Measurements from ENCODE around the gene AKR1C4. TPM values are rescaled to one million over a fixed set of nuclear protein-coding genes. Genes with fewer than 3 reads are reported as not detected.
"Not testable (repeated sequence)": the region's sequence is repeated elsewhere in the genome, so short reads cannot be mapped to it uniquely, and the experiment has no call there.

AKR1C4 gene
- polyA plus RNA-seq, 2 donors, result not detected

DNA sequence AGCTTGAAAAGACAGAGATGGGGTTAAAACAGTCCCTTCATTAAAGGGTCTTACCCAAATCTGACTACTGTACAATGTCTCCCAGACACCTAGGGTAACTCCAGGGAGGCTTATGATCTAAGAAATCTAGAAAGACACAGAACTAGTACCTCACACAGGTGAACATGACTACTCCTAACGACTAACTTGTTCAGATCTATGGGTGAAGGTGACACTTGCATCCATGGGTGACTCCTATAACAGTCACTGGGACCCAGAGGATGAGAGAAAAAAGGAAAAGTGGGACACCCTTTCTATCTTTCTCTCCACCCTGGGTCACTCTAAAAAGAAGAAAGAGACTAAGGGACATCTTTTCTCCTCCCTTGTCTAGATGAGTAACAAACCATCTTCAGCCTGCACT lies 30.9 kb upstream of the AKR1C4 start:
- no peak overlapping the region for H3K27ac ChIP-seq (ENCODE audit: low read depth in 2 of 2, low read length in 1 of 2)
- no peaks in the 10 kb centered on the region for H3K27me3 ChIP-seq (ENCODE audit: control insufficient read depth in 1 of 2, insufficient read depth in 2 of 2, low read length in 2 of 2)
- peaks cover 10 to 13% of the 10 kb centered on the region in 2 donors for H3K9me3 ChIP-seq (ENCODE audit: control insufficient read depth in 2 of 2, insufficient read depth in 1 of 2, low read depth in 1 of 2, low read length in 1 of 2)
- 6 to 19% methylated on average over 1 of the region's 1 CpG for WGBS, 2 donors
- no peaks in the 10 kb centered on the region for H3K4me1 ChIP-seq (ENCODE audit: control insufficient read depth in 2 of 2, insufficient read depth in 2 of 2, low read length in 1 of 2)
- no peak overlapping the region for H3K4me3 ChIP-seq (ENCODE audit: low read depth in 1 of 2, low read length in 2 of 2)
- no peaks in the 10 kb centered on the region for H3K36me3 ChIP-seq (ENCODE audit: control insufficient read depth in 2 of 2, insufficient read depth in 2 of 2, low read length in 1 of 2)

DNA sequence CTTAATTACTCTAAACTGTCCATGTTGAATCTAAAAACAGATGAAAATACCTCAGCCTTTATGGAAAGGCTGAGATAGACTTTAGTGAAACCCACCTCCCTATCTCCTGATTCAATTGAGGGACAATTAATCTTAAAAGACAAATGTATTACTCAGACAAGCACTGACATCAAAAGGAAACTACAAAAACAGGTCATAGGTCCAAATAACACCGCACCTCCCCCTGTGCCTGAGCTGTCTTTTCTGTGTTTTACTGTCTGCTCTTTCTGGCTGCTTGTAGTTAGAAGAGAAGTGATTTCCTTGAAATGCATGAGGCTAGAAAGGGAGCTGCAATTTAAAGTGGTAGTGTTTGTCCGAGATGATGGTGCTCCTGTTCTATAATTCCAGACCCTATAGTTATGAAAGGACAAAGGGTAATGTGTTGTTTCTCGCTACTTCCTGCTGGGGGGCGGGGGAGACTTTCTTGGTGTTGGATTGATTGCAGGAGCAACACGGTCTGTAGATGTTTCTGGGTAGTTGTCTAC lies 27.7 kb upstream of the AKR1C4 start:
- Histone ChIP-seq H3K27me3 (ENCODE audit: control insufficient read depth in 1 of 2, insufficient read depth in 2 of 2, low read length in 2 of 2) (no peaks in the 10 kb centered on the region), H3K4me3 (ENCODE audit: low read depth in 1 of 2, low read length in 2 of 2) (no peak overlapping the region), H3K4me1 (ENCODE audit: control insufficient read depth in 2 of 2, insufficient read depth in 2 of 2, low read length in 1 of 2) (no peaks in the 10 kb centered on the region), H3K27ac (ENCODE audit: low read depth in 2 of 2, low read length in 1 of 2) (no peak overlapping the region), H3K9me3 (ENCODE audit: control insufficient read depth in 2 of 2, insufficient read depth in 1 of 2, low read depth in 1 of 2, low read length in 1 of 2) (peaks cover 5 to 6% of the 10 kb centered on the region in 2 donors), H3K36me3 (ENCODE audit: control insufficient read depth in 2 of 2, insufficient read depth in 2 of 2, low read length in 1 of 2) (no peaks in the 10 kb centered on the region)
- 63 to 68% methylated on average over 5 of the region's 5 CpGs for WGBS, 2 donors

DNA sequence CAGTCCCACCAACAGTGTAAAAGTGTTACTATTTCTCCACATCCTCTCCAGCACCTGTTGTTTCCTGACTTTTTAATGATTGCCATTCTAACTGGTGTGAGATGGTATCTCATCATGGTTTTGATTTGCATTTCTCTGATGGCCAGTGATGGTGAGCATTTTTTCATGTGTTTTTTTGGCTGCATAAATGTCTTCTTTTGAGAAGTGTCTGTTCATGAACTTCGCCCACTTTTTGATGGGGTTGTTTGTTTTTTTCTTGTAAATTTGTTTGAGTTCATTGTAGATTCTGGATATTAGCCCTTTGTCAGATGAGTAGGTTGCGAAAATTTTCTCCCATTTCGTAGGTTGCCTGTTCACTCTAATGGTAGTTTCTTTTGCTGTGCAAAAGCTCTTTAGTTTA lies 21.1 kb upstream of the AKR1C4 start:
- 89 to 91% methylated on average over 1 to 3 of the region's 3 CpGs for WGBS, 2 donors

GRCh38 chr10:5180503-5180902 lies 16.1 kb upstream of the AKR1C4 start:
- H3K4me1 ChIP-seq (ENCODE audit: control insufficient read depth in 2 of 2, insufficient read depth in 2 of 2, low read length in 1 of 2), result not testable (repeated sequence)

More for the DNA sequence above, 21.1 kb upstream of the AKR1C4 start:
- H3K4me3 ChIP-seq (ENCODE audit: low read depth in 1 of 2, low read length in 2 of 2); H3K36me3 ChIP-seq (ENCODE audit: control insufficient read depth in 2 of 2, insufficient read depth in 2 of 2, low read length in 1 of 2); H3K27me3 ChIP-seq (ENCODE audit: control insufficient read depth in 1 of 2, insufficient read depth in 2 of 2, low read length in 2 of 2); H3K9me3 ChIP-seq (ENCODE audit: control insufficient read depth in 2 of 2, insufficient read depth in 1 of 2, low read depth in 1 of 2, low read length in 1 of 2); H3K4me1 ChIP-seq (ENCODE audit: control insufficient read depth in 2 of 2, insufficient read depth in 2 of 2, low read length in 1 of 2); H3K27ac ChIP-seq (ENCODE audit: low read depth in 2 of 2, low read length in 1 of 2): not testable (repeated sequence)

DNA sequence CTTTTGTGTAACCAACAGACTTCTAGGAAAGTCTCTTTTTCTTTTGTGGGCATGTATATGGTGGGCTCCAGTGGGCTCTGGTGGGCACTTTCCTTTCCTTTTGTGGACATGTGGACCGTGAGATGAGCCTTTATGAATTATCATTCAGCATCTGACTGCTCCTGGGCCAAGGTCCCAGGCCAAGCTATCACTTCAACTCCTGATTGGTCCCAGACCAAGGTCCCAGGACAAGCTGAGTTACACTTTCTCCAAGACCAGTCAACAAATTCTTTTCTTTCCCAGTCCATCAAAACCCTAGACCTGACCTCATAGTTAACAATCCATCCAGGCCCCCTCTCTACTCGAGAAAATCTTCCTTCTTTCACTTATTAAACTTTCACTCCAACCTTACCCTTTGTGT lies 12.7 kb upstream of the AKR1C4 start:
- no peak overlapping the region for H3K4me3 ChIP-seq (ENCODE audit: low read depth in 1 of 2, low read length in 2 of 2)
- 76 to 79% methylated on average over 2 of the region's 2 CpGs for WGBS, 2 donors
- no peaks in the 10 kb centered on the region for H3K27me3 ChIP-seq (ENCODE audit: control insufficient read depth in 1 of 2, insufficient read depth in 2 of 2, low read length in 2 of 2)

More at GRCh38 chr10:5180503-5180902, 16.1 kb upstream of the AKR1C4 start:
- H3K27me3 ChIP-seq (ENCODE audit: control insufficient read depth in 1 of 2, insufficient read depth in 2 of 2, low read length in 2 of 2); H3K36me3 ChIP-seq (ENCODE audit: control insufficient read depth in 2 of 2, insufficient read depth in 2 of 2, low read length in 1 of 2); H3K4me3 ChIP-seq (ENCODE audit: low read depth in 1 of 2, low read length in 2 of 2); H3K9me3 ChIP-seq (ENCODE audit: control insufficient read depth in 2 of 2, insufficient read depth in 1 of 2, low read depth in 1 of 2, low read length in 1 of 2); H3K27ac ChIP-seq (ENCODE audit: low read depth in 2 of 2, low read length in 1 of 2): not testable (repeated sequence)
- 80 to 86% methylated on average over 12 of the region's 12 CpGs for WGBS, 2 donors

DNA sequence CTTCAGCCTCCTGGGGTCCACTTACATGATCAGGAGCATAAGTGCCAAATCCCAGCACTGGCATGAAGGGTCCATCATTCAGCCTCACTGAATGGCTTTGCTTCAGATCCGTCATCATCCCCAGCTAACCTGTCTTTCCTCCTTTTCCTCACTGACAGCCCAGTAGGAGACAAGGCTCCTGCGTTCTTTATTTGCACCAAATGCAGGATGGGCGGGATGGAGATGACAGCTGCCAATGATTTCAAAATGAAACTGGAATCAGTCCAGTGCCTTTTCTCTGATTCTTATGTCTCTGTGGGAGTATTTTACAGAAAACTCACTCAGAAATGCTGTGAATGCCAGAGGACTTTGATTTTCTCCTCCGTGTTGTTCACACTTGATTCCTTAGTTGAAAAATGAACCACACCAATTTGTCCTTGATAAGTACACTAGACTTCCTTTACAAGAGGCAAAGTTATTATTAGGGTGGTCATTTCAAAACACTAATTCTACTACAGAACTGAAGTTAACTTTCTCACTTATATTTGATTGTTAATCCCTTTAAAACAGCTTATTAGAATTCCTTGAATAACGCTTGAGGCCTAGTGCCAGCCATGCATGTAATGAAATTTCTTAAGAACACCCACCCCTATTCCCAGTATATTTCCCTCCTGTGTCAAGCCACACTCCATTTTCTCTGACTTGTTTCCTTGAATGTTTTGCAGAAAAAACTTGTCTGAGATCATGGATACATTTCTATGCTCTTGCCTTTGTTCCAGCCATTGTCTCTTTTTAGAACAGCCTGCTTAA lies 11.5 kb upstream of the AKR1C4 start, which contains the start of gene AKR1C8:
Gene AKR1C8, minus strand, starts transcription at position 164 of the 789 bp plus-strand sequence. Its CDS starts 46 bp downstream, at position 118.
- 70 to 81% methylated on average over 5 of the region's 5 CpGs for WGBS, 2 donors
- no peaks in the 10 kb centered on the region for H3K9me3 ChIP-seq (ENCODE audit: control insufficient read depth in 2 of 2, insufficient read depth in 1 of 2, low read depth in 1 of 2, low read length in 1 of 2)

More for the DNA sequence above, 12.7 kb upstream of the AKR1C4 start:
- no peaks in the 10 kb centered on the region for H3K36me3 ChIP-seq (ENCODE audit: control insufficient read depth in 2 of 2, insufficient read depth in 2 of 2, low read length in 1 of 2)
- no peak overlapping the region for H3K27ac ChIP-seq (ENCODE audit: low read depth in 2 of 2, low read length in 1 of 2)
- no peaks in the 10 kb centered on the region for H3K4me1 ChIP-seq (ENCODE audit: control insufficient read depth in 2 of 2, insufficient read depth in 2 of 2, low read length in 1 of 2)
- H3K9me3 ChIP-seq (ENCODE audit: control insufficient read depth in 2 of 2, insufficient read depth in 1 of 2, low read depth in 1 of 2, low read length in 1 of 2), result no peaks in the 10 kb centered on the region

GRCh38 chr10:5187867-5188266 lies 8.8 kb upstream of the AKR1C4 start:
- Histone ChIP-seq H3K36me3 (ENCODE audit: control insufficient read depth in 2 of 2, insufficient read depth in 2 of 2, low read length in 1 of 2) (no peaks in the 10 kb centered on the region), H3K27ac (ENCODE audit: low read depth in 2 of 2, low read length in 1 of 2) (no peak overlapping the region), H3K27me3 (ENCODE audit: control insufficient read depth in 1 of 2, insufficient read depth in 2 of 2, low read length in 2 of 2) (no peaks in the 10 kb centered on the region), H3K4me3 (ENCODE audit: low read depth in 1 of 2, low read length in 2 of 2) (no peak overlapping the region), H3K4me1 (ENCODE audit: control insufficient read depth in 2 of 2, insufficient read depth in 2 of 2, low read length in 1 of 2) (no peaks in the 10 kb centered on the region), H3K9me3 (ENCODE audit: control insufficient read depth in 2 of 2, insufficient read depth in 1 of 2, low read depth in 1 of 2, low read length in 1 of 2) (no peaks in the 10 kb centered on the region)
- WGBS, 2 donors, result 73 to 76% methylated on average over 5 of the region's 5 CpGs

More for the DNA sequence above, 11.5 kb upstream of the AKR1C4 start, which contains the start of gene AKR1C8:
- no peak within 1 kb of the TSS for H3K4me3 ChIP-seq (ENCODE audit: low read depth in 1 of 2, low read length in 2 of 2)
- H3K27ac ChIP-seq (ENCODE audit: low read depth in 2 of 2, low read length in 1 of 2), result no peak within 1 kb of the TSS
- H3K4me1 ChIP-seq (ENCODE audit: control insufficient read depth in 2 of 2, insufficient read depth in 2 of 2, low read length in 1 of 2), result no peaks in the 10 kb centered on the region
- H3K27me3 ChIP-seq (ENCODE audit: control insufficient read depth in 1 of 2, insufficient read depth in 2 of 2, low read length in 2 of 2), result no peaks in the 10 kb centered on the region
- no peaks in the 10 kb centered on the region for H3K36me3 ChIP-seq (ENCODE audit: control insufficient read depth in 2 of 2, insufficient read depth in 2 of 2, low read length in 1 of 2)

DNA sequence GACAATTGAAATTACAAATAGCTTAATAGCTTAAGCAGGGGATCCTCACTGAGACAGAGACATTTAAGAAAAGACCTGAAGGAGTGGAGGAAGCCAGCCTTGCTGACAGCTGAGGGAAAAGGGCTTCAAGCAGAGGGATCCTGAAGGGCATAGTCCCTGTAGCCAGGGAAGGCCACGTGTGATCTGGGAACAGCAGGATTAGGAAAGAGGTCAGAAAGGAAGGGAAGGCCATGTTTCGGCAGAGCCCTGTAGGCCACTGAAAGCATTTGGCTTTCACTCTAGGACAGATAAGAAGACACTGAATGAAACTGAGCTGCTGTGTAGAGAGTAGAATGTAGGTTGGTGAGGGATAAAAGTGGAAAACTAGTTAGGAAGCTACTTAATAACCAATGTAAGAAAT lies 8.3 kb upstream of the AKR1C4 start:
- 76% methylated on average over 2 of the region's 2 CpGs for WGBS, 2 donors
- no peaks in the 10 kb centered on the region for H3K27me3 ChIP-seq (ENCODE audit: control insufficient read depth in 1 of 2, insufficient read depth in 2 of 2, low read length in 2 of 2)
- H3K27ac ChIP-seq (ENCODE audit: low read depth in 2 of 2, low read length in 1 of 2), result no peak overlapping the region
- H3K4me1 ChIP-seq (ENCODE audit: control insufficient read depth in 2 of 2, insufficient read depth in 2 of 2, low read length in 1 of 2), result no peaks in the 10 kb centered on the region
- no peaks in the 10 kb centered on the region for H3K36me3 ChIP-seq (ENCODE audit: control insufficient read depth in 2 of 2, insufficient read depth in 2 of 2, low read length in 1 of 2)
- no peak overlapping the region for H3K4me3 ChIP-seq (ENCODE audit: low read depth in 1 of 2, low read length in 2 of 2)
- H3K9me3 ChIP-seq (ENCODE audit: control insufficient read depth in 2 of 2, insufficient read depth in 1 of 2, low read depth in 1 of 2, low read length in 1 of 2), result no peaks in the 10 kb centered on the region

DNA sequence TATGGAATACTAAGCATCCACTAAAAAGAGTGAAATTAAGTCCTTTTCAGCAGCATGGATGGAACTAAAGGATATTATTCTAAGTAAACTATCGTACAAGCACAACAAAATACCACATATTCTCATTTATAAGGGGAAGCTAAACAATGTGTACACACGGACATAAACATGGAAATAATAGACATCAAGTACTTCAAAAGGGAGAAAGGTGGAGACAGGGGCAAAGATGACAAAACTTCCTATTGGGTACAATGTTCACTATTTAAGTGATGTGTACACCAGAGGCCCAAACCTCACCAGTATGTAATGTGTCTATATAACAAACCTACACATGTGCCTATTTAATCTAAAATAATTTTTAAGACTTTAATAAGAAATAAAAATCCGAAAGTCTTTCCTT lies 2.2 kb upstream of the AKR1C4 start:
- Histone ChIP-seq H3K27ac (ENCODE audit: low read depth in 2 of 2, low read length in 1 of 2) (no peak overlapping the region), H3K4me3 (ENCODE audit: low read depth in 1 of 2, low read length in 2 of 2) (no peak overlapping the region), H3K27me3 (ENCODE audit: control insufficient read depth in 1 of 2, insufficient read depth in 2 of 2, low read length in 2 of 2) (no peaks in the 10 kb centered on the region), H3K4me1 (ENCODE audit: control insufficient read depth in 2 of 2, insufficient read depth in 2 of 2, low read length in 1 of 2) (no peaks in the 10 kb centered on the region), H3K9me3 (ENCODE audit: control insufficient read depth in 2 of 2, insufficient read depth in 1 of 2, low read depth in 1 of 2, low read length in 1 of 2) (no peaks in the 10 kb centered on the region), H3K36me3 (ENCODE audit: control insufficient read depth in 2 of 2, insufficient read depth in 2 of 2, low read length in 1 of 2) (no peaks in the 10 kb centered on the region)
- 85 to 89% methylated on average over 3 of the region's 3 CpGs for WGBS, 2 donors

Measured in esophagus (tissue), 2 donors.